ENCODE results near the gene ANKRD55. TPM values are rescaled to one million over a fixed set of nuclear protein-coding genes. Genes with fewer than 3 reads are reported as not detected.

Gene ANKRD55
- total and polyA plus RNA-seq, 2 donors (not counting 3 experiments of a cell fraction or from before 2014, with no cell fraction given), result 1.4 to 2.1 TPM

DNA sequence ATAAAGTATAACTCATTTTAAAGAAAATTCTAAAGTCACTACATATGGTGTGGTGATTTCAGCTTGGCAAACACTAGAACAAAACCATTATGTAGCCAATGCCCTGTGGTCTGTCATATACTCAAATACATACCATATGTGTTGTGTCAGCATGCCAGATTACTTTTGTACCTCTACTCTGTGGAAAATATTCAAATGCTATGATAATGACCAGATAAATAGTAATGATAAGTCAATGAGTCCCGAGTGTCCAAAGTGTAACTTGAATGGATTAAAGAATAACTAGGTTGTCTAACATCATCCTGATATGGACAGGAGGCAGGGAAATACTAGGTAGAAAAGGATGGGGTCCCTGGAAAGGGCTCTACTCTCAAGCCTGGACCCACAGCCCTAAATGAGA is 180.4 kb downstream of the ANKRD55 start:
- no peaks in the 10 kb centered on the region for H3K9me1 ChIP-seq (replicated peaks; ENCODE audit: control insufficient read depth, extremely low read depth, insufficient read depth, low read length)
- no peaks in the 10 kb centered on the region for H3K36me3 ChIP-seq (ENCODE audit: control insufficient read depth in 2 of 2, extremely low read depth in 1 of 2, insufficient read depth in 2 of 2, low read length in 2 of 2)
- ChIA-PET CTCF (no interaction called here), POLR2A (no interaction called here)
- no peak overlapping the region for H3K4me3 ChIP-seq (replicated peaks in 1 of 3; ENCODE audit: insufficient read depth in 1 of 3, low read depth in 1 of 3, low read length in 3 of 3)
- no peaks in the 10 kb centered on the region for H3K79me2 ChIP-seq (ENCODE audit: control insufficient read depth, insufficient read depth, low read length)
- H4K20me1 ChIP-seq (replicated peaks; ENCODE audit: control insufficient read depth, extremely low read depth, insufficient read depth, low read length), result no peaks in the 10 kb centered on the region
- no peak overlapping the region for H3K27ac ChIP-seq (ENCODE audit: insufficient read depth, low read depth, low read length)
- H3K9ac ChIP-seq (replicated peaks; ENCODE audit: extremely low read depth, insufficient read depth, low read length), result no peak overlapping the region
- DNase-seq (ENCODE audit: low read depth, low spot score) (no peak), FAIRE-seq (no peak)
- H3K4me1 ChIP-seq (ENCODE audit: control insufficient read depth, extremely low read depth, insufficient read depth, low read length), result peaks cover 15% of the 10 kb centered on the region
- H2AFZ ChIP-seq (ENCODE audit: low read depth, low read length), result no peak overlapping the region
- BruUV-seq (replicated peaks), result no TSS peak
- no peaks in the 10 kb centered on the region for H3K27me3 ChIP-seq (ENCODE audit: control insufficient read depth in 2 of 2, insufficient read depth in 2 of 2, low read length in 2 of 2)
- H3K4me2 ChIP-seq (ENCODE audit: insufficient read depth, low read length), result no peak overlapping the region
- TF ChIP-seq, protein P1, sequence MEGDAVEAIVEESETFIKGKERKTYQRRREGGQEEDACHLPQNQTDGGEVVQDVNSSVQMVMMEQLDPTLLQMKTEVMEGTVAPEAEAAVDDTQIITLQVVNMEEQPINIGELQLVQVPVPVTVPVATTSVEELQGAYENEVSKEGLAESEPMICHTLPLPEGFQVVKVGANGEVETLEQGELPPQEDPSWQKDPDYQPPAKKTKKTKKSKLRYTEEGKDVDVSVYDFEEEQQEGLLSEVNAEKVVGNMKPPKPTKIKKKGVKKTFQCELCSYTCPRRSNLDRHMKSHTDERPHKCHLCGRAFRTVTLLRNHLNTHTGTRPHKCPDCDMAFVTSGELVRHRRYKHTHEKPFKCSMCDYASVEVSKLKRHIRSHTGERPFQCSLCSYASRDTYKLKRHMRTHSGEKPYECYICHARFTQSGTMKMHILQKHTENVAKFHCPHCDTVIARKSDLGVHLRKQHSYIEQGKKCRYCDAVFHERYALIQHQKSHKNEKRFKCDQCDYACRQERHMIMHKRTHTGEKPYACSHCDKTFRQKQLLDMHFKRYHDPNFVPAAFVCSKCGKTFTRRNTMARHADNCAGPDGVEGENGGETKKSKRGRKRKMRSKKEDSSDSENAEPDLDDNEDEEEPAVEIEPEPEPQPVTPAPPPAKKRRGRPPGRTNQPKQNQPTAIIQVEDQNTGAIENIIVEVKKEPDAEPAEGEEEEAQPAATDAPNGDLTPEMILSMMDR (IDR thresholded peaks at IDR 0.05; ENCODE audit: extremely low read depth in 1 of 2, insufficient read depth in 1 of 2, low read depth in 1 of 2, low read length in 2 of 2), result no peak
- TF ChIP-seq, protein P2, sequence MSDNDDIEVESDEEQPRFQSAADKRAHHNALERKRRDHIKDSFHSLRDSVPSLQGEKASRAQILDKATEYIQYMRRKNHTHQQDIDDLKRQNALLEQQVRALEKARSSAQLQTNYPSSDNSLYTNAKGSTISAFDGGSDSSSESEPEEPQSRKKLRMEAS (IDR thresholded peaks at IDR 0.05; ENCODE audit: insufficient read depth, insufficient read length), result no peak
- TF ChIP-seq MYC (IDR thresholded peaks at IDR 0.05; ENCODE audit: low read depth, low read length) (no peak), FOS (IDR thresholded peaks at IDR 0.05; ENCODE audit: borderline replicate concordance, insufficient read depth, low read length) (no peak), POLR2A (IDR thresholded peaks at IDR 0.05; ENCODE audit: low read depth, low read length) (no peak), EZH2 (IDR thresholded peaks at IDR 0.05; ENCODE audit: borderline replicate concordance, low read depth, low read length, severe bottlenecking) (no peak), JUN (IDR thresholded peaks at IDR 0.05; ENCODE audit: borderline replicate concordance, insufficient read depth, insufficient read length, low read depth) (no peak), GATA2 (IDR thresholded peaks at IDR 0.05; ENCODE audit: insufficient read depth, insufficient read length, low read depth, low read length) (no peak), POLR2AphosphoS5 (IDR thresholded peaks at IDR 0.05; ENCODE audit: insufficient read depth, low read depth, low read length) (no peak)
- H3K9me3 ChIP-seq (replicated peaks; ENCODE audit: control insufficient read depth, insufficient read depth, low read length), result no peaks in the 10 kb centered on the region
- dilution Hi-C loops (cut with MboI; ENCODE audit: extremely low pct_ligation_motif_present, low sequenced_read_pairs) (no loop called here), intact Hi-C loops (cut with micrococcal nuclease) (no loop called here)

All from endothelial cell of umbilical vein (primary cell).